Stomach smooth muscle (tissue), 2 donors: Measurements from ENCODE around the gene LAMC1.

Experiments
- H3K27ac ChIP-seq: one replicate; pipeline ENCODE4 v1.7.0; 2013; ENCODE audit warnings: mild to moderate bottlenecking, low read length, inconsistent platforms
- H3K27me3 ChIP-seq, 2 donors: one replicate each; pipeline ENCODE4 v1.7.0; 2013; ENCODE audit warnings: low read length in 2 of 2; ENCODE audit not compliant: insufficient read depth in 2 of 2, control insufficient read depth in 1 of 2
- H3K36me3 ChIP-seq, 2 donors: one replicate each; pipeline ENCODE4 v1.7.0; 2013; ENCODE audit warnings: low read length in 2 of 2; ENCODE audit not compliant: control insufficient read depth in 2 of 2, insufficient read depth in 2 of 2
- H3K4me1 ChIP-seq: one replicate; pipeline ENCODE4 v1.7.0; 2013; ENCODE audit warnings: low read length; ENCODE audit not compliant: control insufficient read depth, insufficient read depth
- H3K4me3 ChIP-seq, 2 donors: one replicate each; pipeline ENCODE4 v1.7.0; 2013; ENCODE audit warnings: low read length in 2 of 2
- H3K9ac ChIP-seq, 2 donors: one replicate each; pipeline ENCODE4 v1.7.0; 2013; ENCODE audit warnings: low read length in 2 of 2, mild to moderate bottlenecking in 1 of 2
- H3K9me3 ChIP-seq, 2 donors: one replicate each; pipeline ENCODE4 v1.7.0; 2013; ENCODE audit warnings: low read length in 2 of 2; ENCODE audit not compliant: control insufficient read depth in 2 of 2
- donor health status: healthy.
- donor health status: Pancreatic carcinoma.

The LAMC1 gene

DNA sequence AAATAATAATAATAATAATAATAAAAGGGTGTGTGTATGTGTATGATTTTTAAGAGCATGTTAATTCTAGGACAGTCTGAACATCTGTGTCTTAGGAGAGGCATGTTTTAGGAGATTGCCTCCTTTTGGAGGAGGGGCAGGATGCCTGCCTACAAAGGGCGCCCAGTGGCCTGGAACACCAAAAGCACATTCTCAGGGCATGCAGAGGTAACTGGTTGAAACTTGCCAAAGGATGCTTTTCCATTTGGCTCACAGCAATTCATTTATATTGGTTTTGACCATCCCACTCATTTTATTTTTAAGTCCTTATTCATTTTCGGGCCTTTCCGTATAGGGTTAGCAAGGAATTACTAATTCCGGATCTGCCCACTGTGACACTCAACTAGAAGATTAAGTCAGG is 141.7 kb downstream of the LAMC1 start:
- H3K27me3 ChIP-seq = no peaks in the 10 kb centered on the region
- H3K4me1 ChIP-seq = peaks cover 2% of the 10 kb centered on the region
- no peaks in the 10 kb centered on the region for H3K9me3 ChIP-seq
- H3K36me3 ChIP-seq = no peaks in the 10 kb centered on the region
- no peak overlapping the region for H3K27ac ChIP-seq
- H3K4me3 ChIP-seq = no peak overlapping the region
- no peak overlapping the region for H3K9ac ChIP-seq

DNA sequence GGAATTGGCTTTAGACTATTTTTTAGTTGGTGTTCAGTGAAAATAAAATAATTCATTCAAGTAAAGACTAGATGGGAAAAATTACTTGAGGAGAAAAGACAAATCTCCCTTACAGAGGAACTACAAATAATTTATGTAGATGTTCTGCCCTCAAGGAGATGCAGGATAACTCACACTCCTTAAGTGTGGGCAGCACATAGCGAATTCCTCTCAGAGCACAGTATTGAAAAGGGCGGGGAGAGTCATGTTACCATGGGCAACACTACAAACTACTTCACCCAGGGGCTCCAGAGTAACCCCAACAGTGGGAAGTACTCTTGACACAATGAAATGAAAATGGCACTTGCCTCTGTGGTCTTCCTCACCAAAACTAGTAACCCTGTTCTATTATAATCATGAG is 142.2 kb downstream of the LAMC1 start:
- Histone ChIP-seq H3K4me3 (no peak overlapping the region), H3K4me1 (peaks cover 2% of the 10 kb centered on the region), H3K9me3 (no peaks in the 10 kb centered on the region), H3K27me3 (no peaks in the 10 kb centered on the region), H3K27ac (no peak overlapping the region), H3K36me3 (no peaks in the 10 kb centered on the region), H3K9ac (no peak overlapping the region)

DNA sequence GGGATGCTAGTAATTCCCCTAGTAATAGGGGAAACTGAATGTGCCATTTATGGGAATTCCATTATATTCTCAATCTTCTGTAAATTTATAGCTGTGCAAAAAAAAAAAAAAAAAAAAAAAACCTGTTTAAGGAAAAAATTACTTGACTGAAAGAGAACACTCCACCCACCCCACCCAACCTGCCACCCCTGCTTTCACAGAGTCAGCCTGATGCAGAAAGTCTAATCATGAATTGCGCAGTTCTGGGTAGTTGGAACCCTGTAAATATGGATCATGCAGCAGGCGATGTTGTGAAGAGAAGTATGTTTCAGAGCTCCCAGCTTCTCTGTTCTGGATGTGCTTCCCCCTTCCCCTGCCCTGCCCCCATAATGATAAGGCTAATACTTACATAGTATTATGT is 143.2 kb downstream of the LAMC1 start:
- Histone ChIP-seq H3K4me3 (no peak overlapping the region), H3K4me1 (peaks cover 2% of the 10 kb centered on the region), H3K9ac (no peak overlapping the region), H3K9me3 (no peaks in the 10 kb centered on the region), H3K36me3 (no peaks in the 10 kb centered on the region), H3K27me3 (no peaks in the 10 kb centered on the region), H3K27ac (no peak overlapping the region)

DNA sequence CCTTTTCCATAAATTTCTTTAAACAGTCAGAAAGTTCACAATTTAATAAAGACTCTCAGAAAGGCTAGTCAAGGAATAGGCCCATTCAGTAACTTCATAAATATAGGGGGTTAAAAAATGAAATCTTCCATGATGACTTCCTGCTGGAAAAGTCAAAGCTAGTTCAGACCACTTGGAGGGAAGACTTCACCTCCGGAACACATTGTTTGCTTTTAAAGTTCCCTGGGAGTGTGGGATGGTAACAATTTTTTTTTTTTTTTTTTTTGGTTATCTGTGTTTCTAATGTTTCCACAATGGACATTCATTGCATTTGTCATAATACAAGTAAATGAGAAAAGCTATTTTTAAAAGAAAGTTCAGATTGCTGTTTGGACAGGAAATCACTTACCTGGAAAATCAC is 144.5 kb downstream of the LAMC1 start:
- Histone ChIP-seq H3K4me1 (peaks cover 2% of the 10 kb centered on the region), H3K27ac (no peak overlapping the region), H3K9me3 (no peaks in the 10 kb centered on the region), H3K4me3 (no peak overlapping the region), H3K27me3 (no peaks in the 10 kb centered on the region), H3K36me3 (no peaks in the 10 kb centered on the region), H3K9ac (no peak overlapping the region)

DNA sequence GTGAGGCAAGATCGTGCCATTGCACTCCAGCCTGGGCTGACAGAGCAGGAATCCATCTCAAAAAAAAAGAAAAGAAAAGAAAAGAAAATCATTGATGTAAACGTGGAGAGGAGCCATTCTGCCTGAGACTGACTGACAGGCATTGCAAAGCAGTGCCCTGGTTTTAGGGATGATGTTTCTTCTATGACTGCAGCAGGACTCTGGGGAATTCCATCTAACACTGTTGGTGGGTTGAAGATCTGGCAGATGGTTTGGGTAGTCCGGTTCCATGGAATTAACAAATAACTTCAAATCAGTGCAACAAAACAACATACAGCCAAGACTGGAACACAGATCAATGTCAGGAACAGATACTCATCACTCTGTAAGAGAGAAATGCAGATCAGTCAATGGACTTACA is 145.1 kb downstream of the LAMC1 start:
- Histone ChIP-seq H3K4me1 (peaks cover 2% of the 10 kb centered on the region), H3K27me3 (no peaks in the 10 kb centered on the region), H3K36me3 (no peaks in the 10 kb centered on the region), H3K9ac (no peak overlapping the region), H3K27ac (no peak overlapping the region), H3K4me3 (no peak overlapping the region), H3K9me3 (no peaks in the 10 kb centered on the region)

DNA sequence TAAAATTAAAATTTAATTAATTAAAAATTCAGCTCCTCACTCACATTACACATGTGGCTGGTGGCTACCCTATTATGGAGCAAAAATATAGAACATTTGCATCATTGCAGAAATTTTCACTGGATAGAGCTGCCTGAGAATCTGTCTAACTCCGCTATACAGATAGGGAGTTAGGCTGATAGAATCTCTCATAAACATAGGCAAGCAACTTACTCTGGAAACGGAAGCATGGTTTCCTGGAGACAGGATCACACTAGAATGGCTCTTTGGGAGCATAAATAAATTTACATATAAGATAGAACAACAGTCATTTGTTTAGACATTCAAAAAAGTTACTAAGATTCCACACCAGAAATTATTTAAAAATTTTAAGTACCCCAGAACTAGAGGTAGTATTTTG is 150.6 kb downstream of the LAMC1 start:
- no peaks in the 10 kb centered on the region for H3K36me3 ChIP-seq
- H3K9me3 ChIP-seq = no peaks in the 10 kb centered on the region
- no peak overlapping the region for H3K9ac ChIP-seq
- no peaks in the 10 kb centered on the region for H3K27me3 ChIP-seq
- no peaks in the 10 kb centered on the region for H3K4me1 ChIP-seq
- H3K4me3 ChIP-seq = no peak overlapping the region
- H3K27ac ChIP-seq = no peak overlapping the region

DNA sequence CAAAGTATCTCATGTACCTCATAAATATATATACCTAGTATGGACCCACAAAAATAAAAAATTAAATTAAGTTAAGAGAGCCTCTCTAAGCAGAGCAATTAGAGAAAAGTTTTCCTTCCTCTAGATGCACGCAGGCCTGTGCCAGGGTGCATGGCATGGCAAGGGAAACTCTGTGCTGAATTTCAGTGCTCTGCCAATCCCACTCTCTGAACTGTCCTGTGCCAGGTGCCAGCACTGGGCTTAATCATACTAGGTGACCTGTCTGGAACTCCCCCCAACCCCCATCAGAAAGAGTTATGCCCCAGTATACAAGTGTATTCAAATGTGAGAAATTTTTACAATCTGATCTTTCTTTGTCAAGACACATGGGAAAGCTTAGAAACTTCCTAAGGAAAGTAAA is 152.4 kb downstream of the LAMC1 start:
- no peak overlapping the region for H3K4me3 ChIP-seq
- H3K36me3 ChIP-seq = no peaks in the 10 kb centered on the region
- no peaks in the 10 kb centered on the region for H3K9me3 ChIP-seq
- peaks cover 6% of the 10 kb centered on the region for H3K4me1 ChIP-seq
- no peaks in the 10 kb centered on the region for H3K27me3 ChIP-seq
- H3K27ac ChIP-seq = no peak overlapping the region
- H3K9ac ChIP-seq = no peak overlapping the region

DNA sequence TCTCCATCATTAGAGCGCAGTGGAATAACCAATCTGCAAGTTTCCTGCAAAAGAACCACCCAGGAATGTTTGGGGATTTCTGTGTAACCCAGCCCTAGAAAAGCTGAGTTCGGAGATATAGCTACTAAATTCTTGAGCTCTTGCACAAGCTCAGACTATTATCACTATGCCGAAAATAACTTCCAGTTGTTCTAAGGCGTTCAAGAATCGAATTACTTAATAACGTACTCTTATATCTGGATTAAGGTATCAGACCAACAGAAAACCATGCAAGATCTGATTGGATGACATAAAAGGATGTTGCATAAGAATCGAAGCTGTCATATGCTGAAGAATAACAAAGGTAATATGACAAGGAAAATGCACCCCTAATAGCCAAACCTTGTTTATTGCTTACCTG is 155.3 kb downstream of the LAMC1 start:
- Histone ChIP-seq H3K9ac (no peak overlapping the region), H3K36me3 (no peaks in the 10 kb centered on the region), H3K27me3 (no peaks in the 10 kb centered on the region), H3K4me1 (peaks cover 9% of the 10 kb centered on the region), H3K4me3 (no peak overlapping the region), H3K9me3 (no peaks in the 10 kb centered on the region), H3K27ac (no peak overlapping the region)

DNA sequence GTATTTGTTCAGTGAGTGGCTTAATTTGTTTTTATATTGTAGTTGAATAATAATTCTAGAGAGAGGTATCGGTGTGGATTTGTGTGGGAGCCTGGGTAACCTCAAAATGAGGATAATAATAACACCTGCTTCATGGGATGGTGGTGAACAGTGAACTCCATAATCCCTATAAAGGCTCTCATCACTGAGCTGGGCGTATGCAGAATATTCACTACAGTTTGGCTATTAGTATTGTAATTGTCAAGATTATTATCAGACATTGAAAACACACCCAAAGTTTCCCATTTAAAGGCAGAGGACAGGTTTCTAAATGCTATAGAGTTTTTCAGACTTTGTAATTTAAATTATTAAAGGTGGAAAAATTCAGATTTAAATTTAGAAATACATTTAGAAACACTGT is 155.8 kb downstream of the LAMC1 start:
- peaks cover 9% of the 10 kb centered on the region for H3K4me1 ChIP-seq
- peak overlapping the region; percentile 6 for H3K27ac ChIP-seq
- no peaks in the 10 kb centered on the region for H3K9me3 ChIP-seq
- H3K9ac ChIP-seq = no peak overlapping the region
- no peaks in the 10 kb centered on the region for H3K27me3 ChIP-seq
- H3K4me3 ChIP-seq = no peak overlapping the region
- H3K36me3 ChIP-seq = no peaks in the 10 kb centered on the region

DNA sequence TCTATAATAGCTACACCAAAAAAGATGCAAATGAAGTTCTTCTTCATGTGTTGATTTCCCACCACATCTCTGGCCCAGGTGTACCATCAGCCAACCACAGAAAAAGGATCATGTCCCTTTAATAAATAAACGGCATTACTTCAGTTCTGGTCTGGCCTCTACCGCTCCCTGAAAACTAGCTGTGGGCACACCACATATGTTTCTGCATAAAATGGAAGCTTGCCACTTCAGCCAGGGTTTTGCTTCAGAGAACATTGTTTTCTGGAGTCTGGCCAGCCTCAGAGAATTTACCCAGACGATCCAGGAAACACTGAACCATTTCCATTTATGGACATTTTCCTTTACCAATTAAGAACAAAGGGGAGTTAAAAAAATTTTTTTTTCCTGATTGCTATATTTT is 157.0 kb downstream of the LAMC1 start:
- Histone ChIP-seq H3K9me3 (no peaks in the 10 kb centered on the region), H3K4me3 (no peak overlapping the region), H3K27me3 (no peaks in the 10 kb centered on the region), H3K27ac (peak overlapping the region; percentile 63), H3K36me3 (no peaks in the 10 kb centered on the region), H3K4me1 (peaks cover 9% of the 10 kb centered on the region), H3K9ac (no peak overlapping the region)

DNA sequence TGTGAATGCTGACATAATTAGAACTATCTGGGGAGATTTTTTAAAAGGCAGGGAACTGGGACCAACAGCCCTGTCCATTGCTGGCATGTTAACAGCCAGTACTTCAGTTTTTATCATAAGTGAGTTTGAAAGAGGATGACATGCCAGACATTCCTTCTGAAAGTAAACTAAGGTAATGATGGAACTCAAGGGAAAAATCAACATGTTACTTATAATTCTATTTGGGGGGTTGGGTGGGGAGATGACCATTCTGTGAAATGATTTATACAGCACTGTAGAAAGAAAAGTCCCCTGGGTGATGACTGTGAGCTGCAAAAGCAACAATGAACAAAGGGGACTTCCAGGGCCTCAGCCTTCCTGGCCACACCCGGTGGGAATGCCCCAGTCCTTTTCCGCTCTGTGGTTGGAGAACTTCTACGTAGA is 157.4 kb downstream of the LAMC1 start:
- H3K27ac ChIP-seq = peak overlapping the region; percentile 63
- H3K4me3 ChIP-seq = no peak overlapping the region
- peaks cover 11% of the 10 kb centered on the region for H3K4me1 ChIP-seq
- no peaks in the 10 kb centered on the region for H3K36me3 ChIP-seq
- no peaks in the 10 kb centered on the region for H3K27me3 ChIP-seq
- H3K9ac ChIP-seq = no peak overlapping the region
- H3K9me3 ChIP-seq = no peaks in the 10 kb centered on the region
